ENCODE data around the gene SEMA6A. TPM values are rescaled to one million over a fixed set of nuclear protein-coding genes. Genes with fewer than 3 reads are reported as not detected.

The SEMA6A gene
- total and polyA plus RNA-seq, 8 donors, result 8.9 to 24.5 (median 14.1) TPM

GRCh38 chr5:116484645-116485044 lies 90.0 kb downstream of the SEMA6A start:
- Histone ChIP-seq H3K9me3 (no peaks in the 10 kb centered on the region), H3K36me3 (peaks cover 0 to 12% (median 0%) of the 10 kb centered on the region in 3 donors), H3K27me3 (no peaks in the 10 kb centered on the region), H3K4me3 (no peak overlapping the region), H3K4me1 (no peaks in the 10 kb centered on the region), H3K27ac (no peak overlapping the region)
- DNase-seq, result no peak
- FAIRE-seq, result no peak
- intact Hi-C loops (cut with DNase I), result no loop called here
- ATAC-seq, result no peak
- TF ChIP-seq, protein P1, sequence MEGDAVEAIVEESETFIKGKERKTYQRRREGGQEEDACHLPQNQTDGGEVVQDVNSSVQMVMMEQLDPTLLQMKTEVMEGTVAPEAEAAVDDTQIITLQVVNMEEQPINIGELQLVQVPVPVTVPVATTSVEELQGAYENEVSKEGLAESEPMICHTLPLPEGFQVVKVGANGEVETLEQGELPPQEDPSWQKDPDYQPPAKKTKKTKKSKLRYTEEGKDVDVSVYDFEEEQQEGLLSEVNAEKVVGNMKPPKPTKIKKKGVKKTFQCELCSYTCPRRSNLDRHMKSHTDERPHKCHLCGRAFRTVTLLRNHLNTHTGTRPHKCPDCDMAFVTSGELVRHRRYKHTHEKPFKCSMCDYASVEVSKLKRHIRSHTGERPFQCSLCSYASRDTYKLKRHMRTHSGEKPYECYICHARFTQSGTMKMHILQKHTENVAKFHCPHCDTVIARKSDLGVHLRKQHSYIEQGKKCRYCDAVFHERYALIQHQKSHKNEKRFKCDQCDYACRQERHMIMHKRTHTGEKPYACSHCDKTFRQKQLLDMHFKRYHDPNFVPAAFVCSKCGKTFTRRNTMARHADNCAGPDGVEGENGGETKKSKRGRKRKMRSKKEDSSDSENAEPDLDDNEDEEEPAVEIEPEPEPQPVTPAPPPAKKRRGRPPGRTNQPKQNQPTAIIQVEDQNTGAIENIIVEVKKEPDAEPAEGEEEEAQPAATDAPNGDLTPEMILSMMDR (IDR thresholded peaks at IDR 0.05), result no peak
- WGBS, 2 donors, result 95 to 98% methylated on average over 4 of the region's 4 CpGs

DNA sequence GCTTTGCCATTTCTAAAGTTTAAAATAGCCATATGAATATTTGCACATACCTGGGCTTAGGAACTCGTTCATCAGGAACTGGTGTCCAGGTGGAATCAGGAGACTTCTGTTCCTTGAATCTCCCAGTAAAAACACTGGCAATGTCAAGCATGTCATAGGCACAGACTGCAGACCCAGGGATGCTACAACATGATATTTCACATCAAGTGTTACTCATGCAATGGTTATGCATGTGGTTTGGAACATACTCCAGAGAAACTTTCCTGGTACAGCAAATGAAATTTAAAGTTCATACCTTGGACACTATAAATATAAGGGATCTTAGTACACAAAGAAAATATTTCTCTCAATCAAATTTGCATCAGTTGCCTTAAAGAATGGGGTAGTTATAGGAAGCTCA lies 92.2 kb downstream of the SEMA6A start:
- no peak overlapping the region for H3K4me3 ChIP-seq
- intact Hi-C loops (cut with DNase I), result no loop called here
- FAIRE-seq, result no peak
- H3K4me1 ChIP-seq, result no peaks in the 10 kb centered on the region
- peaks cover 0 to 18% (median 0%) of the 10 kb centered on the region in 3 donors for H3K36me3 ChIP-seq
- H3K27me3 ChIP-seq, result no peaks in the 10 kb centered on the region
- TF ChIP-seq, protein P1 (IDR thresholded peaks at IDR 0.05), result no peak
- 84 to 89% methylated on average over 1 of the region's 1 CpG for WGBS, 2 donors
- no peak overlapping the region for H3K27ac ChIP-seq
- DNase-seq, result no peak
- ATAC-seq, result no peak
- no peaks in the 10 kb centered on the region for H3K9me3 ChIP-seq

GRCh38 chr5:116480894-116481510 lies 93.6 kb downstream of the SEMA6A start:
- ATAC-seq (no peak), FAIRE-seq (no peak)
- peaks cover 0 to 28% (median 3%) of the 10 kb centered on the region in 3 donors for H3K36me3 ChIP-seq

DNA sequence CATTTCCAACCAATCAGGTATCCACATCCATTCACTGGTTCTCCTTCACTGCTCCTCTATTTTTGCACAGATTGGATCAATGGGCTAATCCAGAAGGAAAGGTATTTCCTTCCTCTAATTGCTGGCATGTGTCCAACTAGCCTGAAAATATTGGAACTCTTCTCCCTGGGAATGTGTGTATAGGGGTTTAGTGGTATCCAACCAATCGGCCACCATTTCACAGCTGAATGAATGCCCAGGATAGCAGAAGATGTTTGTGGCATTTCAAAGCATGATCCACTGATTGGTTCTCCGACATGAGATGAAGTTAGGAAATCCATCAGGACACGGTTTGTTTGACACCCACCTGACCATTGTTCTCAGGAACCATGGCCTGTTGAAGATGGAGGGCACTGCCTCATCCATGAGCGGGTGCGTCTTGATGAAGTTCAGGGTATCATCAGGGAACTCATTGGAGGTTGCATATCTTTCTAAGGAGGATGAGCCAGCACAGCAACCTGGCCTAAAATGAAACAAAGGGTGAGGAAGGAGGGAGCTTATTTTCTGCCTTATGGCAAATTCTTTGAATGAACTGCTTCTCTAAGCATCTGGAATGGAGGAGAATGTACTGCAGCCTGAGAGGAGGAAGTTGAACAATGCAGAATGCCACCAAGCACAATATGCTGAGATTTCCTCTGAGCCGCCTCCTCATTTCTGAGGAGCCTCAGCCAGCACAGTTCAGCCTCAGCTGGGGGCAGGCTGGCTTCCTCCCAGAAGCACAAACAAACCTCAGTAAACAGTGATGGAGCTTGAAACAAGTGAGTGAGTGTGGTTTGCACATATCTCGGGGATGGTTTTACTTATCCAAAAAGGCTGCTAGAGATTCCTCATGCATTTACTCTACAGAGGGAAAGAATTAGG lies 94.6 kb downstream of the SEMA6A start:
- no peaks in the 10 kb centered on the region for H3K27me3 ChIP-seq
- peaks cover 0 to 28% (median 3%) of the 10 kb centered on the region in 3 donors for H3K36me3 ChIP-seq
- H3K4me3 ChIP-seq, result no peak overlapping the region
- FAIRE-seq (no peak), ATAC-seq (no peak), DNase-seq (no peak)
- 89 to 93% methylated on average over 7 of the region's 7 CpGs for WGBS, 2 donors
- H3K9me3 ChIP-seq, result no peaks in the 10 kb centered on the region
- no peak overlapping the region for H3K27ac ChIP-seq
- intact Hi-C loops (cut with DNase I), result no loop called here
- H3K4me1 ChIP-seq, result no peaks in the 10 kb centered on the region
- TF ChIP-seq, protein P1 (IDR thresholded peaks at IDR 0.05), result no peak

More at GRCh38 chr5:116480894-116481510, 93.6 kb downstream of the SEMA6A start:
- Histone ChIP-seq H3K4me1 (no peaks in the 10 kb centered on the region), H3K4me3 (no peak overlapping the region), H3K27me3 (no peaks in the 10 kb centered on the region), H3K9me3 (no peaks in the 10 kb centered on the region), H3K27ac (no peak overlapping the region)
- DNase-seq, result no peak
- TF ChIP-seq, protein P1 (IDR thresholded peaks at IDR 0.05), result no peak
- intact Hi-C loops (cut with DNase I), result no loop called here
- 93 to 99% methylated on average over 5 of the region's 5 CpGs for WGBS, 2 donors
